ENCODE results near the gene ANKRD11.
"Not testable (repeated sequence)": the region's sequence is repeated elsewhere in the genome, so short reads cannot be mapped to it uniquely, and the experiment has no call there.

The ANKRD11 gene

DNA sequence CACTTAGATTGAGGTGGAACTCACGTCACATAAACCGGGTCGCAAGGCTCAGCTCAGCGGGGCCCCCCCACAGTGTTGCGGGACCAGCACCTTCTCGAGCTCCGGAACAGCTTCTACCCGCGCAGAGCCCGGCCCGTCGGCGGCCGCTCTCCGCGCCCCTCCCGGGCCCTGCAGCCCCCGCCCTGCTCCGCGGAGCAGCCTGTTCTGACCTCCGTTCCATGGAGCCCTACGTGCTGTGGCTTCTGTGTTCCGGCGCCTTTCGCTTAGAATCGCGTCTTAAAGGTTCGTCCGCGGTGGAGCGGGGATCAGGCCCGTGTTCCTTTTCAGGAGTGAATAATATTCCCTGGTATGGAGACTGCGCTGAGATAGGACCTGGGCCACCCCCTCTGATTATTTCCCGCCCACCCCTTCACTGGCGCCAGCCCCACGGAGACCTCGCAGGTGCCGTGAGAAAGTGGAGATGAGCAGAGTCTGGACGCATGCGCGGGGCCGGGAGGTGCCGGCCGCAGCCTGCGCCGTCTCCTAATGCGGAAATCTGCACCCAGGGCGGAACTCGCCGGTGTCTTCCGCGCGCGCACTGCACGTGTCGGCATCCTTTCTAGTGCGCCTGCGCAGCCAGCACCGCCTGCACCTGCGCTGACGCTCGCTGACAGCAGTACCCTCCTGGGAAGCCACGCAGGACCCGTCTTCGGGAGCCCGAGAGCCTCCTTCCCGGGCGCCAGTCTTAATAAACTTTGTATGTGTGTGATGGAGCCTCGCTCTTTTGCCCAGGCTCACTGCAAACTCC lies 242.0 kb downstream of the ANKRD11 start:
- no peak for DNase-seq

DNA sequence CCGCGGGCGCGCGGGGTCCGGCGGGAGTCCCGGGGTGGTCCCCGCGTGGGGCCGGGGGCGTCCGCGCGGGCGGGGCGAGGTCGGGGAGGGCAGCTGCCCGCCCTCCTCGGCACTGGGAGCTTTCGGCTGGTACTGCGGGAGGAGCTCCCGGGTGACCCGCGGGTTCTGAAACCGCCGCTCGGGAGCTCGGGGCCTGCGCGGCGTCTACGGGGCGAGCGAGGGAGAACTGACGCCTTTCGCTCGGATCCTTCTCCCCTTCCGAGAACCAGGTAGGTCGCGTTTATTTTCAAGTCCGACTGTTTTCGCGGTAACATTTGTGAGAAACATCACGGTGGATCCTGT lies 242.7 kb downstream of the ANKRD11 start:
- not testable (repeated sequence) for DNase-seq

- peak; percentile 43 for DNase-seq
Observed at GRCh38 chr16:89246903-89247733, 243.2 kb downstream of the ANKRD11 start.

- no peak for DNase-seq
Observed at GRCh38 chr16:89246383-89246902, 243.9 kb downstream of the ANKRD11 start.

DNA sequence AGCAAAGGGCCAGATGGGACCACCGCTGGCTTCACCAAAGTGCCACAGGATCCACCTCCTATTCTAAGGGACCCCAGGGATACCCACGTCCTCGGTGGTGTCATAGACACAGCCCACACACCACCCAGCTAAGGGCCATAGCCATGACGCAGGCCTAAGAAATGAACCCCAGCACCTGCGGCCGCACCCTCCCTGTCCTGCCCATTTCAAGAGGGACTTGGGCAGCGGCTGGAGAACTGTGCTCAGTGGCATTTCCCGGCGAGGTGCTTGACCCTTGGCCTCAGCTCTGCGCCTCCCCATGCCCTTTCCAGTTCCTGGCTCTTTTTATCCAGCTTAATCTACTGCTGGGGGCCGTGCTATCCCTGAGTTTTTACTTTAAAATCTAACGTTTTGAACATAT lies 245.6 kb downstream of the ANKRD11 start:
- no peak for DNase-seq

DNA sequence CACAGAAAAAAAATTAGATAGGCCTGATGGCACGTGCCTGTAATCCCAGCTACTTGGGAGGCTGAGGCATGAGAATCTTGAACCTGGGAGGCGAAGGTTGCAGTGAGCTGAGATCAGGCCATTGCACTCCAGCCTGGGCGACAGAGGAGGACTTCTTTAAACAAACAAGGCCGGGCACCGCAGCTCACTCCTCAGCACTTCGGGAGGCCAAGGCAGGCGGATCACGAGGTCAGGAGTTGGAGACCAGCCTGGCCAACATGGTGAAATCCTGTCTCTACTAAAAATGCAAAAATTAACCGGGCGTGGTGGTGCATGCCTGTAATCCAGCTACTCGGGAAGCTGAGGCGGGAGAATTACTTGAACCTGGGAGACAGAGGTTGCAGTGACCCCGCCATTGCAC lies 246.1 kb downstream of the ANKRD11 start:
- not testable (repeated sequence) for DNase-seq

DNA sequence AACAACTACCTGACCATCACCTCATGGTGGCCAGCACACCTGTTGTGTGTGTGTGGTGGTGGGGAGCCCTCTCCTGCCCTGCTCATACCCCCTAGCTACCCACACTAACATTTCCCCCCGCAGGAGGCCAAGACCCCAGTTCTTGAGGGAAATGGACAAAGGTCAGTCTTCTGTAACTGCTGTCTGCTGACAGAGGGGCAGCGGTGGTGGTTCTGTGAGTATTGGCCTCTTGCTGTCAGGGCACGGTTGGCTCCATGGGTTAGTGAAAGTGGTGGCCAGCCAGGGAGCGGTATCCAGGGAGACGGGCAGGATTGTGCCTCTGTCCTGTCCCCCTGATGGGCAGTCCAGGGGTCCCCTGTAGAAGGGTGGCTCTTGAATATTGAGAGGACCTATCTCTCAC lies 246.7 kb downstream of the ANKRD11 start:
- no peak for DNase-seq

DNA sequence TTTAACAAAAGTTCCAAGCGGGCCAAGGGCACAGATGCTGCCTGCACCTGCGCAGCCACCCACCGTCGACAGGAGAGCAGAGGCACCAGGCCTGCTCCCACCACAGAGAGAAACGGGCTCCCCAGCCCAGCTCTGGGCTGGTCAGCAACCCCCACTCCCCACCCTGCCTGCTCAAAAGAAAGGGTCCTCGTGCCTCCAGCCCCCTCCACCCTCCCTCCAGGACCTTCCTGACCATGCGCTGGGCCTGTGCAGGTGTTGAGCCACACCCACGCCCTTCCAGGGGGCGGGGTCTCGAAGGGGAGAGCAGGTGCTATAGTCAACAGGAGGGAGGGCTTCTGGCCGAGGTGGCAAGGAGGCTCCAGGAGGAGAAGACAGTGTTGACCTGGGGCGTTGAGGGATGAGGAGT lies 247.6 kb downstream of the ANKRD11 start:
- DNase-seq, result no peak

GRCh38 chr16:89241187-89242007 lies 249.0 kb downstream of the ANKRD11 start:
- peak; percentile 20 for DNase-seq

DNA sequence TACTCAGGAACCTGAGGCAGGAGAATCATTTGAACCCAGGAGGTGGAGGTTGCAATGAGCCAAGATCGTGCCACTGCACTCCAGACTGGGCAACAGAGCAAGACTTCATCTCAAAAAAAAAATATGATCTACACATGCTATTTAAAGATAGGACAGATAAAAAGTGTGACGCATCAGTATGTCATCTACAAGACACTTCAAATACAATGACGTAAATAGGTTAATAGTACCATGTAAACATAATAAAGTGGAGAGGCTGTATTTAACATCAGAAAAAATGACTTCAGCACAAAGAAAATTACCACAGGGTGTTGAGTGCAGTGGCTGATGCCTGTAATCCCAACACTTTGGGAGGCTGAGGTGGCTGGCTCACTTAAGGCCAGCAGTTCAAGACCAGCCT lies 252.6 kb downstream of the ANKRD11 start:
- no peak for DNase-seq

DNA sequence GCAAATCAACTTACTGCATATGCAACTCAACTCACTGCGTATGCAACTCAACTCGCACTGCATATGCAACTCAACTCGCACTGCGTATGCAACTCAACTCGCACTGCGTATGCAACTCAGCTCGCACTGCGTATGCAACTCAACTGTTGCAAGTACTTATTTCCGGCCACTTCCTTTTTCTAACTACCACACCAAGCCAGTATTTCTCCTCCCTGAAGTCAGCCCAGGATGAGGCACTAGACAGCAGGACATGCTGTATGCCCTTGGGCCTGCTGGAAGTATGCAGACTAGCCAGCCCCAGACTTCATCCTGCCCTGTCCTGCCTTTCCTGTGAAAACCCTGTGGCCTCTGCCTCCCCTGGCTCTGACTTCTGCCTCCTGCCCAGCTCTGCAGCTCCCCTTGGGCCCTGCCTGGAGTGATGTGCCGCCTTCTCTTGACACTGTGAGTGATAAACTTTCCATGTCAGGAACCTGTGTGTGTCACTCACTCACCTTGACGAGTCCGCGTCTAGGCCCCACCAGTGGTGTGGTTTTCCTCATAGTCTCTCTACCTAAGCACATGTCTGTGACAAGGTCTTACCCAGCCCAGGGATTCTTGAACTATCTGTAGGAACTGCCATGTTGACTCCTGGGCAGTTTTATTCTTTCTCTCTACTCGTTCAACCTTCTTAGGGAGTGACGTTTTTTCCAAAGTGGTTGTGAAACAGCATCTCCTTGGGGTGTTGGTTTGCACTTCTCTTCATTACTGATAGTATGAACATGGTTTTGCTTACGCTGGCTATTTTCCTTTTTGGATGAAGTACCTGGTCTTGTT lies 256.5 kb downstream of the ANKRD11 start:
- no peak for DNase-seq

GRCh38 chr16:89232107-89232506 lies 258.3 kb downstream of the ANKRD11 start:
- no peak for DNase-seq

GRCh38 chr16:89230255-89230654 lies 260.1 kb downstream of the ANKRD11 start:
- no peak for DNase-seq

DNA sequence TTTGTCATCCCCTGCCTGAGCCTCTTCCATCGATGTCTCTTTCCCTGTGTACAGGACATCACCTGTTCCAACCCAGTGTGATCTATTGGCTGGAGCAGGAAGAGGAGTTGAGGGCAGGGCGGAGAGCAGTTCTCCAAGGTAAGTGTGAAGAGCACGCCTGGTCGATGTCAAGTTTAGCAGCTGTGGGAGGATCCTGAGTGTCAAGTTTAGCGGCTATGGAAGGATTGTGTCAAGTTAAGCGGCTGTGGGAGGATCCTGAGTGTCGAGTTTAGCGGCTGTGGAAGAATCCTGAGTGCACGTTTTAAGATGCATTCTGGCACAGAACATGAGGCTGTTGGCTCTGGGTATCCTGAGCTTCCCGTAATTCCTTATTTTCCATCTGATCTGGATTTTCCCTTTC lies 265.7 kb downstream of the ANKRD11 start:
- no peak for DNase-seq

DNA sequence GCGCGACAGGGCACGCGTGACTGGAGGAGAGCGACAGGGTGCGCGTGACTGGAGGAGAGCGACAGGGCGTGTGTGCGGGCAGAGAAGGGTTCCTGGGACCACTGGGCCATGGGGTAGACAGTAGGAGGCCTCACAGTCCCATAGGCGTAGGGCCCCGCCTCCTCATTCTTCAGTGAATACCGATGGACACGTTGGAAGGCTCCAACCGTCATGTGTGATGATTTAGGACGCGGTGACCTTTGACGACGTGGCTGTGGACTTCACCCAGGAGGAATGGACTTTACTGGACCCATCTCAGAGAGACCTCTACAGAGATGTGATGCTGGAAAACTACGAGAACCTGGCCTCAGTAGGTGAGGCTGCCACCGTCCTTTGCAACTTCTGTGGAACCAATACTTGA lies 267.4 kb downstream of the ANKRD11 start:
- no peak for DNase-seq

DNA sequence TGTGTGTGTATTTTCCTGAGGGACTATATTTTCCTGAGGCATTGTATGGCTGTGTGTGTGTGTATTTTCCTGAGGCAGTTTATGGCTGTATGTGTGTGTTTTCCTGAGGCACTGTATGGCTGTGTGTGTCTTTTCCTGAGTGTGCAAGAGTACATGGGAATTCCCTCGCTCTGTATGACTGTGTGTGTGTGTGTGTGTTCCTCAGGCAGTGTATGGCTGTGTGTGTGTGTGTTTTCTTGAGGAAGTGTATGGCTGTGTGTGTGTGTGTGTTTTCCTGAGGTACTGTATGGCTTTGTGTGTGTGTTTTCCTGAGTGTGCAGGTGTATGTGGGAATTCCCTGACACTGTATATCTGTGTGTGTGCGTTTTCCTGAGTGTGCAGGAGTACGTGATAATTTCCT lies 268.8 kb downstream of the ANKRD11 start:
- no peak for DNase-seq

DNA sequence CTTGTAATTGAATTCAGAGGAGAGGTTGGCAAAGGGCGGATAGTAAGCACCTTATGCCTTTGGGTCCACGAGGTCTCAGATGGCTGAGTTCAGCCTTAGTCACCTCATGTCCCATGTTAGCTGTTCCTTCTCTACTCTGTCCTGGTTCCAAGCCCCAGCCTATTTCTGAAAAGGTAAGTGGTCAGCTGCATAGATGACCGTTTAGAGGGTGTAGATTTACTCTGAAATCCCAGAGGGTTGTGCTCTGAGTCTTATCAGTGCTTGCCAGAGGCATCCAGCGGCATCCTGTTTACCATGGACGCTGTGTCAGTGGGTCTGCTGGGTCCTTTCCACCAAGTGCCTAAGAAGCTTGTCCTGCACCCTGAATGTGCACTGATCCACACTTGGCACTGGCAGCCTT lies 271.0 kb downstream of the ANKRD11 start:
- no peak for DNase-seq
